Esophagus muscularis mucosa (tissue), 4 donors: ENCODE data around the gene ZNF618. TPM values are rescaled to one million over a fixed set of nuclear protein-coding genes. Genes with fewer than 3 reads are reported as not detected.

Experiments used
- DNase-seq: peaks from one replicate; pipeline ENCODE4 v3.0.0-alpha.2; 2017; ENCODE audit errors: extremely low spot score
- H3K27ac ChIP-seq, 4 donors: fragments of 200-600 bp; sonication (generic); replicated peaks in 1 of 4; 1 replicate in 3 of 4; 2 replicates in 1 of 4; pipeline ENCODE4 v1.5.1; 2016 to 2019; ENCODE audit warnings: mild to moderate bottlenecking in 1 of 4
- H3K27me3 ChIP-seq, 4 donors: fragments of 200-600 bp; sonication (generic); one replicate each; pipeline versions ENCODE4 v1.5.1 to v1.6.0; 2016 to 2019
- H3K36me3 ChIP-seq, 4 donors: fragments of 200-600 bp; sonication (generic); one replicate each; pipeline ENCODE4 v1.5.1; 2016 to 2019
- H3K4me1 ChIP-seq, 4 donors: fragments of 200-600 bp; sonication (generic); one replicate each; pipeline ENCODE4 v1.5.1; 2016 to 2019
- H3K4me3 ChIP-seq, 4 donors: fragments of 200-600 bp; sonication (generic); 1 replicate in 2 of 4; 2 replicates in 2 of 4; pipeline ENCODE4 v1.5.1; 2016 to 2019; ENCODE audit warnings: mild to moderate bottlenecking in 4 of 4, moderate library complexity in 1 of 4
- H3K9me3 ChIP-seq, 4 donors: fragments of 200-600 bp; sonication (generic); 1 replicate in 3 of 4; 2 replicates in 1 of 4; pipeline ENCODE4 v1.5.1; 2016 to 2019
- EP300 ChIP-seq: sonication (generic); formaldehyde crosslinking; IDR thresholded peaks from one replicate; pipeline ENCODE4 v1.6.1; 2017; ENCODE audit warnings: antibody characterized with exemption
- POLR2A ChIP-seq: fragments of 450-650 bp; IDR thresholded peaks from one replicate; pipeline ENCODE4 v1.6.1; 2017; ENCODE audit warnings: antibody characterized with exemption, moderate library complexity, mild to moderate bottlenecking, low read depth
- POLR2AphosphoS5 ChIP-seq, 2 donors: sonication (generic); formaldehyde crosslinking; IDR thresholded peaks; one replicate each; pipeline ENCODE4 v1.6.1; 2017; ENCODE audit warnings: antibody characterized with exemption in 2 of 2
- WGBS: methylation state at CpG from one replicate; pipeline ENCODE4 v1.1.5; 2018; 5-methylcytosine and 5-hydroxymethylcytosine counted together
- intact Hi-C: fragments of 100-400 bp; cut with DNase I; formaldehyde crosslinking; loops from one replicate; pipeline ENCODE4 v1.15.1; 2023
- total RNA-seq, 4 donors: library from RNA; depleted of rRNA; stranded (reverse); fragments of >200 nt; gene quantifications; one replicate each; pipeline versions ENCODE4 v1.1.0 to v1.2.1, GENCODE V29; 2016
- TF ChIP-seq, protein P1 (sequence below), 3 experiments: fragments of 200-600 bp in 2 of 3; fragments of 450-650 bp in 1 of 3; sonication (generic) in 2 of 3; IDR thresholded peaks; one replicate each; pipeline ENCODE4 v1.5.1; 2017 to 2019; ENCODE audit warnings: antibody characterized with exemption in 3 of 3, mild to moderate bottlenecking in 2 of 3, moderate library complexity in 1 of 3

The ZNF618 gene
- total RNA-seq, 4 donors from 2014 or later, result 1.2 to 4.5 (median 2.6) TPM

DNA sequence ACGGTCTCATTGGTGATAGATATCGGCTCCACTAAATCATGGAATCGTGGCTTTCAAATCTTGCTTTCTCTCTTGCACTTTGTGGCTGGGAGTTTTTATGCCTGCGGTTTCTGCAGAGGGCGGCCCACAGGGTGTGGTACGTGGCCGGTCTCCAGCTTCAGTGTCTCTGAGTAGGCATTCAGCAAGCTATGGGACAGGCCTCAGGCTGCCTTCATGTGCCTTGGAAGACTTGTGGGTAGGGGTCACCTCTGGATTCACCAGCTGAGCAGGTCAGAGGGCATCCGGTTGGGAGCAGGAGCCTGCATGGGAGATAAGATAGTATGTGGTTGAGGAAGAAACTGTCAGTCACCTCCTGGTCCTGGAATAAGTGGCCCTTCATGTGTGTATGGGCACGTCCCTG lies 154.3 kb downstream of the ZNF618 start:
- intact Hi-C loops, result no loop called here
- WGBS, result 89% methylated on average over 9 of the region's 9 CpGs

DNA sequence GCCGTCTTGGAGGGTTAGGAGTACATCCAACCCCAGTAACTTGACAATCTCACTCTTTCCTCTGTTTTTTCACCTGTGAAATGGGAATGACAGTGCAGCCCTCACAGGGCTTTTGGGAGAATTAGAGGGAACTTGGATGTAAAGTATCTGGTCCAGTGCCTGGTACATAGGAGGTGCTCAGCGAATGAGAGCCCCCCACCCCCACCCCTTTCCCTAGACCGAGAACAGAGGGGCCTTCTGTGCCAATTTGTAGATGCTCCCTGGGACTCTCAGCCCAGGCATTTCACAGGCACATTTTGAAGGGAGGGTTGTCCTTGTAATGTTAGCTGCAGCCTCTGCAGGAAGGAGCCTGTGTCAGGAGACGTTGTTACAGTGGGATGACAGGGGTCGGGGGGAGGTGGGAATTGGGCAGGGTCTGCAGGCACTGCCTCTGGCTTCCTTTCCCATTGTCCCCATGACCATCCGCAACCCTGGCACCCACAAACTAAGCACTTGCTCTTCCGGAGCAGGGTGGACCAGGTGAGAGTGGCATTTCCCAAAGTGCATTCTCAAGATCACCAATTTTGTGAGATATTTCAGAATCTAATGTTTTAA lies 155.0 kb downstream of the ZNF618 start:
- intact Hi-C loops, result no loop called here
- no peak overlapping the region for H3K4me3 ChIP-seq
- no peak overlapping the region for H3K27ac ChIP-seq
- peaks cover 4 to 35% (median 15%) of the 10 kb centered on the region in 4 donors for H3K36me3 ChIP-seq
- no peaks in the 10 kb centered on the region for H3K27me3 ChIP-seq
- no peaks in the 10 kb centered on the region for H3K9me3 ChIP-seq
- TF ChIP-seq, protein P1, sequence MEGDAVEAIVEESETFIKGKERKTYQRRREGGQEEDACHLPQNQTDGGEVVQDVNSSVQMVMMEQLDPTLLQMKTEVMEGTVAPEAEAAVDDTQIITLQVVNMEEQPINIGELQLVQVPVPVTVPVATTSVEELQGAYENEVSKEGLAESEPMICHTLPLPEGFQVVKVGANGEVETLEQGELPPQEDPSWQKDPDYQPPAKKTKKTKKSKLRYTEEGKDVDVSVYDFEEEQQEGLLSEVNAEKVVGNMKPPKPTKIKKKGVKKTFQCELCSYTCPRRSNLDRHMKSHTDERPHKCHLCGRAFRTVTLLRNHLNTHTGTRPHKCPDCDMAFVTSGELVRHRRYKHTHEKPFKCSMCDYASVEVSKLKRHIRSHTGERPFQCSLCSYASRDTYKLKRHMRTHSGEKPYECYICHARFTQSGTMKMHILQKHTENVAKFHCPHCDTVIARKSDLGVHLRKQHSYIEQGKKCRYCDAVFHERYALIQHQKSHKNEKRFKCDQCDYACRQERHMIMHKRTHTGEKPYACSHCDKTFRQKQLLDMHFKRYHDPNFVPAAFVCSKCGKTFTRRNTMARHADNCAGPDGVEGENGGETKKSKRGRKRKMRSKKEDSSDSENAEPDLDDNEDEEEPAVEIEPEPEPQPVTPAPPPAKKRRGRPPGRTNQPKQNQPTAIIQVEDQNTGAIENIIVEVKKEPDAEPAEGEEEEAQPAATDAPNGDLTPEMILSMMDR (IDR thresholded peaks at IDR 0.05), result no peak
- TF ChIP-seq POLR2AphosphoS5 (IDR thresholded peaks at IDR 0.05), result no peak
- no peak for TF ChIP-seq EP300
- no peak for TF ChIP-seq POLR2A
- no peaks in the 10 kb centered on the region for H3K4me1 ChIP-seq
- WGBS, result 100% methylated on average over 6 of the region's 7 CpGs
- peak; percentile 75 for DNase-seq

More for the DNA sequence above, 154.3 kb downstream of the ZNF618 start:
- no peaks in the 10 kb centered on the region for H3K9me3 ChIP-seq
- no peaks in the 10 kb centered on the region for H3K27me3 ChIP-seq
- TF ChIP-seq, protein P1 (IDR thresholded peaks at IDR 0.05), result no peak
- TF ChIP-seq POLR2AphosphoS5 (IDR thresholded peaks at IDR 0.05) (no peak), POLR2A (no peak), EP300 (no peak)
- H3K4me1 ChIP-seq, result no peaks in the 10 kb centered on the region
- DNase-seq, result peak; percentile 89
- H3K36me3 ChIP-seq, result peaks cover 7 to 34% (median 14%) of the 10 kb centered on the region in 4 donors
- H3K27ac ChIP-seq, result no peak overlapping the region
- no peak overlapping the region for H3K4me3 ChIP-seq

DNA sequence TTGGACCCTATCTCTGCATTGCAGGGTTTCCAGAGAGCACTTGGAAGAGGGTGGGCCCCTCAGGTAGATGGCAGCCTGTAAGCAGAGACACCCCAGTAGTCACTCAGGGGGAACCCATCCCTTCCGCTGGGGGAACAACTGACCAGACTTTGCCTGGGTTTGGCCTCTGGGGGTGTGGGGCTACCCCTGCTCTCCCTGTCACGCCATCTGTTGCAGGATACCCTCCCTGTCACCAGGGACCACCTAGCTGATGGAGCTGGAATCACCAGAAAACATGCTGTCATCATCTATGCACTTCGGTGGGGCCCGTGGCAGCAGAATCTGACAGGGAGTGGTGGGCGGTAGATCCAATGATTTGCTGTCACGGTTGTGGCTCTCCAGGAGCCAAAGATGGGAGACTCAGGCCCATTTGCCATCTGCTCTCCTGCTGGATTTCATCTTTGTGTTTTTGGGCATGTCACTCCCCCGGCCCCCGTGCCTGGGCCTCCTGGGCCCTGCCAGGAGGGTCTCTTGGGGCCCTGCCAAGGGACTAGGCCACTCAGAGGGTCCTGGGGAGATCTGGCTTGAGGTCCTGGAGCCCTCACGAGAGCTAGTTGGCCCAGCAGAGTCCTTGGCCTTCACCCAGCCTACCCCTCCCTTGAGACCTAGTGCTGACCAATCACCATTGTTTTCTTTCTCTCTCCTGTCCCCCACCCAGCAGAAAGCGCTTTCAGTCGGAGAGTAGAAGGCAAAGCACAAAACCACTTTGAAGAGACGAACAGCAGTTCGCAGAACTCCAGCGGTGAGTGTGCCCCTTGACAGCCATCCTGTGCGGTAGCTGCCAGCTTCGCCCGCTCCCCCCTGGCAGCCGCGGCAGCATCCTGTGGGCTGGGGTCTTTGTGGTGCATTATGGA lies 156.1 kb downstream of the ZNF618 start:
- peaks cover 0 to 3% (median 0%) of the 10 kb centered on the region in 4 donors for H3K9me3 ChIP-seq
- intact Hi-C loops, result loop anchor here (2.0 kb wide), 1 partner anchor 225 kb away; no protein-coding TSS in a partner anchor
- peaks cover 7 to 46% (median 24%) of the 10 kb centered on the region in 4 donors for H3K36me3 ChIP-seq
- DNase-seq, result peak; percentile 55
- no peaks in the 10 kb centered on the region for H3K4me1 ChIP-seq
- no peak for TF ChIP-seq POLR2A
- TF ChIP-seq, protein P1 (IDR thresholded peaks at IDR 0.05), result no peak
- TF ChIP-seq EP300, result no peak
- no peak for TF ChIP-seq POLR2AphosphoS5 (IDR thresholded peaks at IDR 0.05)
- WGBS, result 91% methylated on average over 12 of the region's 19 CpGs
- no peak overlapping the region for H3K4me3 ChIP-seq
- H3K27ac ChIP-seq, result no peak overlapping the region
- no peaks in the 10 kb centered on the region for H3K27me3 ChIP-seq

DNA sequence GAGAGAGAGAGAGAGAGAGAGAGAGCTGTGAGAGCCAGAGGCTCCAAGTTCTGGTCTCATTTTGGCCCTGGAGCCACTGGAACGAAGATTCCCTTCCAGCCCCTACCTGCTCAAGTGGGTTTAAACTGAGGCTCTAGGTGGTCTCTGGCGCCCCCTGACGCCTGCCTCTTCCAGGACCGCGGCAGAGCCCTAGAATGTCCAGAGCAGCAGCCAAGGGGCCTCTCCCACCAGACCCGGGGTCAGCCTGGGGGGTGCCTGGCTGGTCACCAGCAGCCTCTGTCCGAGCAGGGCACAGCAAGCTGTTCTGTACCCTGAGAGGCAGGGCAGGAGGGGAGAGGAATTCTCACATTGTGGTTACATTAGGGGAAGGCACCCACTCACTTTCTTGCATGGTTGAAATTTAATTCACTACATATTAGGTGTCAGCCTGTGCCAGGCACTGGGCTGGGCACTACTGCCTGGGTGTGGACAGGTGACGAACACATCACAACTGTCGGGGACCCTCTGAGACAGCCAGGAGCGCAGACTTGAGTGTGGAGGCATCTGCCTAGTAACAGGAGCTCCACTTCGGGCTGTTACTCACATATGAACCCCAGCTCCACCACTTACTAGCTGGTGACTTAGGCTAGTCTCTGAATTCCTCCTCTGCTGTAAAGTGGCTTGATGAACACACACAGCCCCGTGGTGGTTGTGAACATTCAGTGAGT lies 157.4 kb downstream of the ZNF618 start:
- peaks cover 7 to 53% (median 32%) of the 10 kb centered on the region in 4 donors for H3K36me3 ChIP-seq
- WGBS, result 55% methylated on average over 8 of the region's 12 CpGs

More for the DNA sequence above, 157.4 kb downstream of the ZNF618 start:
- Histone ChIP-seq H3K9me3 (peaks cover 0 to 3% (median 0%) of the 10 kb centered on the region in 4 donors), H3K27me3 (no peaks in the 10 kb centered on the region), H3K27ac (no peak overlapping the region), H3K4me3 (no peak overlapping the region), H3K4me1 (no peaks in the 10 kb centered on the region)
- peak; percentile 89 for DNase-seq
- intact Hi-C loops, result loop anchor here (2.0 kb wide), 1 partner anchor 227 kb away; no protein-coding TSS in a partner anchor
- TF ChIP-seq POLR2AphosphoS5 (IDR thresholded peaks at IDR 0.05) (no peak), EP300 (no peak), POLR2A (no peak)
- TF ChIP-seq, protein P1 (IDR thresholded peaks at IDR 0.05), result peak; percentile 33 to 50 (median 42)
